Thymus (tissue), 11 donors: ENCODE results near the gene HOXA4. TPM values are rescaled to one million over a fixed set of nuclear protein-coding genes. Genes with fewer than 3 reads are reported as not detected.

Experiments
- DNase-seq, 9 donors: peaks; one replicate each; pipeline ENCODE4 v3.0.0-alpha.2; 2013; ENCODE audit warnings: low spot score in 9 of 9, low read depth in 6 of 9, missing footprints in 1 of 9
- H3K27ac ChIP-seq, 2 donors: one replicate each; pipeline ENCODE4 v1.5.1; 2013; ENCODE audit warnings: control low read depth in 1 of 2, low read depth in 1 of 2, low read length in 1 of 2, mild to moderate bottlenecking in 1 of 2, moderate library complexity in 1 of 2
- H3K27me3 ChIP-seq, 2 donors: one replicate each; pipeline ENCODE4 v1.5.1; 2013; ENCODE audit warnings: low read length in 1 of 2; ENCODE audit not compliant: control insufficient read depth in 2 of 2, insufficient read depth in 1 of 2
- H3K36me3 ChIP-seq, 2 donors: one replicate each; pipeline ENCODE4 v1.5.1; 2013; ENCODE audit warnings: low read length in 1 of 2, mild to moderate bottlenecking in 1 of 2, moderate library complexity in 1 of 2; ENCODE audit not compliant: control insufficient read depth in 2 of 2, insufficient read depth in 2 of 2
- H3K4me1 ChIP-seq, 2 donors: one replicate each; pipeline ENCODE4 v1.5.1; 2013; ENCODE audit warnings: low read length in 2 of 2; ENCODE audit not compliant: control insufficient read depth in 2 of 2, insufficient read depth in 2 of 2
- H3K4me3 ChIP-seq, 2 donors: one replicate each; pipeline ENCODE4 v1.5.1; 2013; ENCODE audit warnings: low read length in 2 of 2, control low read depth in 1 of 2, mild to moderate bottlenecking in 1 of 2
- H3K9me3 ChIP-seq, 2 donors: one replicate each; pipeline ENCODE4 v1.5.1; 2013; ENCODE audit warnings: low read length in 1 of 2, mild to moderate bottlenecking in 1 of 2; ENCODE audit not compliant: control insufficient read depth in 2 of 2, insufficient read depth in 1 of 2
- WGBS: extraction: QIAGEN DNeasy Blood & Tissue Kit; methylation state at CpG from one replicate; pipeline ENCODE4 v1.1.7; 2013; 5-methylcytosine and 5-hydroxymethylcytosine counted together
- polyA plus RNA-seq: library from polyadenylated mRNA; stranded (reverse); fragments of 200-250 nt; gene quantifications from one replicate; pipeline ENCODE4 v1.2.3, GENCODE V29; 2013
- total RNA-seq: library from RNA; stranded (reverse); fragments of 120-200 nt; gene quantifications from one replicate; pipeline ENCODE4 v1.2.4, GENCODE V29; 2013
- donor health status: healthy.

The HOXA4 gene
- total and polyA plus RNA-seq, 2 donors: 0.42 to 3.0 TPM

- no peak overlapping the region for H3K27ac ChIP-seq
- no peaks in the 10 kb centered on the region for H3K36me3 ChIP-seq
- WGBS: 97% methylated on average over 43 of the region's 43 CpGs
- H3K9me3 ChIP-seq: no peaks in the 10 kb centered on the region
- no peak overlapping the region for H3K4me3 ChIP-seq
- H3K4me1 ChIP-seq: peaks cover 0 to 6% of the 10 kb centered on the region in 2 donors
- H3K27me3 ChIP-seq: peaks cover 0 to 33% of the 10 kb centered on the region in 2 donors
- DNase-seq: no peak
Observed at GRCh38 chr7:27124096-27124901, 6.3 kb downstream of the HOXA4 start.

DNA sequence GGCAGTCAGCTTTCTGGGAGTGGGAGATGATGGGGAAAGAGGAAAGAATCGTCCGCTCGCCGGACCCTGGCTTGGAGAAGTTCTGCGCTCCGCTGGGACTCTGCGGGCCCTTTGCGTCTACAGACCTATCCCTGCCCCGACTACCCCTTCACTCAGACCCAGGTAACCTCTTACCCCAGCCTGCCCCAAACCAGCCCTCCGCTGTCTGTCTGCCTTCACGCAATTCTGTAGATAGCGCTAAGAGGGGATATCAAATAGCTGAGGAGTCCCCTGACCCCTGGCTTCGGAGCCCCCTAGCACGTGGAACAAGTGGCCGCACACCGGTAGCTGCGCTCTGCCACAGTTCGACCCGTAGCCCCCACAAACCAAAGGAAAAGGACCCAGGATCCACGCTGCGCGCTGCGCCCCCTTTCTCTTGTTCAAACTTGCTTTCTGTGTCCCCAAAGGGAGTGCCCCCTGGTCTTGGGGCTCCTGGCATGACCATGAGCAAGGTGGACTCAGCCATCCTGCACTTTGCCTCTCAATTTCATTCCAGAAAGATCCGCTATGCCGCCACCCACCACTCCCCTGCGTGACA is 7.0 kb downstream of the HOXA4 start:
- no peak overlapping the region for H3K4me3 ChIP-seq
- no peak for DNase-seq
- H3K36me3 ChIP-seq: no peaks in the 10 kb centered on the region
- H3K9me3 ChIP-seq: no peaks in the 10 kb centered on the region
- no peak overlapping the region for H3K27ac ChIP-seq
- peaks cover 0 to 6% of the 10 kb centered on the region in 2 donors for H3K4me1 ChIP-seq
- peaks cover 0 to 28% of the 10 kb centered on the region in 2 donors for H3K27me3 ChIP-seq
- WGBS: 96% methylated on average over 26 of the region's 26 CpGs

- Histone ChIP-seq H3K4me3 (no peak overlapping the region), H3K27me3 (peaks cover 0 to 29% of the 10 kb centered on the region in 2 donors), H3K27ac (no peak overlapping the region), H3K4me1 (peaks cover 0 to 6% of the 10 kb centered on the region in 2 donors), H3K36me3 (no peaks in the 10 kb centered on the region), H3K9me3 (no peaks in the 10 kb centered on the region)
- 94% methylated on average over 14 of the region's 14 CpGs for WGBS
- DNase-seq: no peak
Observed at GRCh38 chr7:27123007-27123476, 7.5 kb downstream of the HOXA4 start.

DNA sequence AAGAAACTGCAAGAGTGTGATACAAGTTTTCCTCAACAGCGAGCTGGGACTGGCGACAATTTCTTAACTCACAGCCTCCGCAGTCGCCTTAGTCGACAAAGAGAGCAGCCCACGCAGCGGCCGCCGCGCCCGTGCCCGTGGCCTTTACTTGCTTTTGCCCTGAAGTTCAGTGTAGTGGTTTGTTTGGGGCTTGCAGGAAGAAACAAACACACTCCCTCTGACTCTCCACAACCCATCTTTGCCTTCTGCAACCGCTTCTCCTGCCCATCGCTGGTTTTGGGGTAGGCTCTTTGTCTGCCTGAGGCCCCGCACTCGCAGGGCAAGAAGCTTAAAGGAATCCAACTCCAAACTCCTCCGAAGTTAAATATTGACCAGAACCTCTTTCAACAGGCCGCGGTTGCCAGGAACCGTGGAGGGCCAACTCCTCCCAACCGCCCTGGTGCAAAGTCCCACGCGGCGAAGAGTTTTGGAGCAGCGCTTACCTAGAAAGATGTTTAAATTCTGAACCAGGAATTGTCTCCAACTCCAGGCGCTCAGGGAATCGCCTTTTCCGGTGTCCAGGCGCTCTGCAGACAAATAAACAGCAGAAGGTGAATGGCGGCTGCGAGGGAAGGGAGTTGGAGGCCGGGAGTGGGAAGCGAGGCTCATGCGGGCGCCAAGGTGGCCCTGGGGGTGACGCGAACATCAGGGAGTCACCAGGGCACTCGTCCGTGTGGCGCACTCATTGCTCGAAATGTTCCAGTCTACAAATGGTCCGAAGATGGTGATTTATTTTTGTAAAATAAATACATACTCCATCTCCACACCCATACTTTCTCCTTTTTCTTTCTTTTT is 8.3 kb downstream of the HOXA4 start:
- WGBS: 95% methylated on average over 42 of the region's 42 CpGs
- H3K36me3 ChIP-seq: no peaks in the 10 kb centered on the region
- H3K27ac ChIP-seq: peak overlapping the region; percentile 3 to 32
- H3K9me3 ChIP-seq: no peaks in the 10 kb centered on the region
- H3K27me3 ChIP-seq: peaks cover 0 to 30% of the 10 kb centered on the region in 2 donors
- no peak for DNase-seq
- H3K4me3 ChIP-seq: peak overlapping the region in 1 of 2 donors; percentile 18
- peaks cover 0 to 6% of the 10 kb centered on the region in 2 donors for H3K4me1 ChIP-seq

GRCh38 chr7:27121684-27122076 is 8.9 kb downstream of the HOXA4 start:
- H3K4me3 ChIP-seq: peak overlapping the region in 1 of 2 donors; percentile 18
- no peak for DNase-seq
- peak overlapping the region in 1 of 2 donors; percentile 3 for H3K27ac ChIP-seq
- peaks cover 0 to 36% of the 10 kb centered on the region in 2 donors for H3K27me3 ChIP-seq
- WGBS: 93% methylated on average over 7 of the region's 7 CpGs
- H3K36me3 ChIP-seq: no peaks in the 10 kb centered on the region
- H3K9me3 ChIP-seq: no peaks in the 10 kb centered on the region
- peaks cover 0 to 6% of the 10 kb centered on the region in 2 donors for H3K4me1 ChIP-seq

DNA sequence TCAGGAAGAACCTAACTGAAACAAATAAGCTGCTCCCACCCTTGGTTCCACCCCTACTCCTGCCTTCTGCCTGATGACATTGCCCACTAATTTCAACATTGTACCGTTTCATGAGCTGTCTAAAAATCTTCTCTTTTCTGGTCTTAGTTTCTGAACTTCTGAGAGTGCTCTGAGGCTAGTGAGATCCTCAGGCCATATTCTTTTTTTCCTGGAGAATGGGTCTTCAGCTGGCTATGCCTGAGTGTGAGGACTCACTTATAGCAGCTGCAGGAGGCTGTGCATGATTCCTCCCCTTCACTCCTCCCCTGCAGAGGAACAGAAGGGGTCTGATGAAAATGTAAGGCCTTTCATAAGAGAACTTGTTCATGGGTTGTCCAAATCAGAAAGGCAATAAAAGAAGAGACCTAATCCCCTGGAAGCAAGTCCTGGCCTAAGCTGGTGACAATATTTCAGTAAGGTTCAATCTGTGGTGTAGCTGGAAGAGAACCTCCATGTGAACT is 11.1 kb downstream of the HOXA4 start:
- H3K36me3 ChIP-seq: no peaks in the 10 kb centered on the region
- H3K9me3 ChIP-seq: no peaks in the 10 kb centered on the region
- peaks cover 0 to 52% of the 10 kb centered on the region in 2 donors for H3K27me3 ChIP-seq
- no peak for DNase-seq
- H3K27ac ChIP-seq: no peak overlapping the region
- H3K4me3 ChIP-seq: no peak overlapping the region
- no peaks in the 10 kb centered on the region for H3K4me1 ChIP-seq
- WGBS: 60% methylated on average over 1 of the region's 1 CpG

DNA sequence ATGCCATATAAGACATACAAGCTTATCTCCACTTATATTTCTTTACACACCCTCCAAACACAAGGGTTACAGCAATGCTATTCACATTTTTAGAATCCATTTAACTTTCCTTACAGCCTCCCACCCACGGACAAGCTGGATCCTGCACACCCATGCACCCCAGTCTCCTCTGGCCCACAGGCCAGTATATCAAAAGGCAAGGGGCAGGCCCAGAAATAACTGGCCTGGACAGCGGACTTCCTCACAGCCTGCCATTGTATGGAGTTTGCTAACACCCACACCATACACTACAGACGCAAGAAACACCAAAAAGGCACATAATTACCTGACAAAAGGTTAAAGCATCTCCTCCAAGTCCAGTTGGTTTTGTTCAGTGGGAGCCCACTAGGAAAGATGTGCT is 12.0 kb downstream of the HOXA4 start:
- H3K9me3 ChIP-seq: no peaks in the 10 kb centered on the region
- 96% methylated on average over 3 of the region's 3 CpGs for WGBS
- H3K36me3 ChIP-seq: no peaks in the 10 kb centered on the region
- H3K27me3 ChIP-seq: peaks cover 0 to 53% of the 10 kb centered on the region in 2 donors
- no peak for DNase-seq
- no peak overlapping the region for H3K4me3 ChIP-seq
- H3K27ac ChIP-seq: peak overlapping the region in 1 of 2 donors; percentile 71
- peaks cover 0 to 4% of the 10 kb centered on the region in 2 donors for H3K4me1 ChIP-seq

DNA sequence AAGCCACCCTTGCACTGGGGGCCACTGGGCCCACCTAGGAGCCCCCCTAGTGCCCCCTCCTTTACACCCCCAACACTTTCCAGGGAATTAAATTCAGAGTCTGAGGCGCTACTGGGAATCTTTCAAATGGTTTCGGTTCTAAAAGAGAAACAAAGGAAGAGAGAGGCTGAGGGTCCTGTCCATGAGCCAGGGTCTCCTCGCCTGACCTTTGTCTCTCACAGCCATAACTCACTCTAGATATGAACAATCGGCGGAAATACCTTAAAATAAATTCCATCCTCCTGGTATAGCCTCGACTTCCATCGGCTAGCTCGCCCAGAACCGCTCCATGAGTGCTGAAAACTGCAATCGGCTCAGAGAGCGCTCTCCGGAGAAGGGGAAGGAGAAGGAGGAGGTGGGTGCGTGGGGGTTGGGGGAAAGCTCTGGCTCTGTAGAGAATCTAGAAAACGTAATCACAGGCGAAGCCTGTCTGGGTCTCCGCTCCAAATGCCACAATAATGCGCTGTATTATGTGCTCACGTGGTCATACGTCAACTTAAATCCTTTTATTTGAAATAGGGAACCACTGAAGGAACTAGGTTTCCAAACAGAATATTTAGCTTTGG is 12.6 kb downstream of the HOXA4 start:
- DNase-seq: no peak
- WGBS: 90% methylated on average over 19 of the region's 19 CpGs
- Histone ChIP-seq H3K36me3 (no peaks in the 10 kb centered on the region), H3K4me1 (peaks cover 0 to 4% of the 10 kb centered on the region in 2 donors), H3K27me3 (peaks cover 0 to 54% of the 10 kb centered on the region in 2 donors), H3K9me3 (no peaks in the 10 kb centered on the region), H3K27ac (peak overlapping the region in 1 of 2 donors; percentile 71), H3K4me3 (peak overlapping the region in 1 of 2 donors; percentile 27)
